ENCODE results near the gene PLSCR2. TPM values are rescaled to one million over a fixed set of nuclear protein-coding genes. Genes with fewer than 3 reads are reported as not detected.
"Not testable (repeated sequence)": the region's sequence is repeated elsewhere in the genome, so short reads cannot be mapped to it uniquely, and the experiment has no call there.

Gene PLSCR2
- total and polyA plus RNA-seq, 2 donors from 2014 or later, result 1.4 TPM; not detected in 1

DNA sequence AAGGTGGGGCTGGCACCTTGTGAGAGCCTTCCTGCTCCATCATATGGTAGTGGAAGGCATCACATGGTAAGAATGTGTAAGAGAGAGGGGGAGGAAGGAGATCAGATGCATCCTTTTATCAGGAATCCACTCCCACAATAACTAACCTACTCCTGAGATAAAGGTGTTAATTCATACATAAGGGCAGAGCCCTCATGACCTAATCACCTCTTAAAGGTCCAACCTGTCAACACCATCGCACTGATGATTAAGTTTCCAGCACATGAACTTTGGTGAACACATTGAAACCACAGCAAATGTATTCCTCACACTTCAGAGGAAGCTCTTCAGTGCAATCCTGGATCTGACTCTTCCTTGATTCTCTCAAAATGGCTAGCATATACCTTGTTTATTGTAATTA lies 55.4 kb downstream of the PLSCR2 start:
- H3K27me3 ChIP-seq (ENCODE audit: control insufficient read depth, insufficient read depth, low read length), result no peaks in the 10 kb centered on the region
- DNase-seq (no peak), FAIRE-seq (no peak)
- intact Hi-C loops (cut with DNase I), result no loop called here
- TF ChIP-seq, protein P1, sequence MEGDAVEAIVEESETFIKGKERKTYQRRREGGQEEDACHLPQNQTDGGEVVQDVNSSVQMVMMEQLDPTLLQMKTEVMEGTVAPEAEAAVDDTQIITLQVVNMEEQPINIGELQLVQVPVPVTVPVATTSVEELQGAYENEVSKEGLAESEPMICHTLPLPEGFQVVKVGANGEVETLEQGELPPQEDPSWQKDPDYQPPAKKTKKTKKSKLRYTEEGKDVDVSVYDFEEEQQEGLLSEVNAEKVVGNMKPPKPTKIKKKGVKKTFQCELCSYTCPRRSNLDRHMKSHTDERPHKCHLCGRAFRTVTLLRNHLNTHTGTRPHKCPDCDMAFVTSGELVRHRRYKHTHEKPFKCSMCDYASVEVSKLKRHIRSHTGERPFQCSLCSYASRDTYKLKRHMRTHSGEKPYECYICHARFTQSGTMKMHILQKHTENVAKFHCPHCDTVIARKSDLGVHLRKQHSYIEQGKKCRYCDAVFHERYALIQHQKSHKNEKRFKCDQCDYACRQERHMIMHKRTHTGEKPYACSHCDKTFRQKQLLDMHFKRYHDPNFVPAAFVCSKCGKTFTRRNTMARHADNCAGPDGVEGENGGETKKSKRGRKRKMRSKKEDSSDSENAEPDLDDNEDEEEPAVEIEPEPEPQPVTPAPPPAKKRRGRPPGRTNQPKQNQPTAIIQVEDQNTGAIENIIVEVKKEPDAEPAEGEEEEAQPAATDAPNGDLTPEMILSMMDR (IDR thresholded peaks at IDR 0.05; ENCODE audit: borderline replicate concordance, extremely low read depth, insufficient read depth), result no peak
- H3K27ac ChIP-seq (ENCODE audit: low read depth in 2 of 2, low read length in 2 of 2), result no peak overlapping the region
- H3K36me3 ChIP-seq (ENCODE audit: control insufficient read depth in 2 of 3, insufficient read depth in 3 of 3, low read length in 3 of 3), result no peaks in the 10 kb centered on the region
- no peaks in the 10 kb centered on the region for H3K4me1 ChIP-seq (ENCODE audit: control insufficient read depth in 2 of 3, insufficient read depth in 2 of 3, low read depth in 1 of 3, low read length in 3 of 3)
- H3K9me3 ChIP-seq (ENCODE audit: control insufficient read depth in 2 of 3, insufficient read depth in 1 of 3, low read length in 3 of 3), result peaks cover 0 to 4% (median 4%) of the 10 kb centered on the region in 3 donors
- H3K4me3 ChIP-seq (ENCODE audit: low read length in 3 of 3), result no peak overlapping the region
- H3K9ac ChIP-seq (ENCODE audit: low read length in 3 of 3), result no peak overlapping the region

GRCh38 chr3:146412711-146413110 lies 56.6 kb downstream of the PLSCR2 start:
- H3K27ac ChIP-seq (ENCODE audit: low read depth in 2 of 2, low read length in 2 of 2); intact Hi-C loops (cut with DNase I); FAIRE-seq; H3K4me3 ChIP-seq (ENCODE audit: low read length in 3 of 3); H3K36me3 ChIP-seq (ENCODE audit: control insufficient read depth in 2 of 3, insufficient read depth in 3 of 3, low read length in 3 of 3); H3K9me3 ChIP-seq (ENCODE audit: control insufficient read depth in 2 of 3, insufficient read depth in 1 of 3, low read length in 3 of 3); H3K4me1 ChIP-seq (ENCODE audit: control insufficient read depth in 2 of 3, insufficient read depth in 2 of 3, low read depth in 1 of 3, low read length in 3 of 3); H3K27me3 ChIP-seq (ENCODE audit: control insufficient read depth, insufficient read depth, low read length); H3K9ac ChIP-seq (ENCODE audit: low read length in 3 of 3); DNase-seq: not testable (repeated sequence)

DNA sequence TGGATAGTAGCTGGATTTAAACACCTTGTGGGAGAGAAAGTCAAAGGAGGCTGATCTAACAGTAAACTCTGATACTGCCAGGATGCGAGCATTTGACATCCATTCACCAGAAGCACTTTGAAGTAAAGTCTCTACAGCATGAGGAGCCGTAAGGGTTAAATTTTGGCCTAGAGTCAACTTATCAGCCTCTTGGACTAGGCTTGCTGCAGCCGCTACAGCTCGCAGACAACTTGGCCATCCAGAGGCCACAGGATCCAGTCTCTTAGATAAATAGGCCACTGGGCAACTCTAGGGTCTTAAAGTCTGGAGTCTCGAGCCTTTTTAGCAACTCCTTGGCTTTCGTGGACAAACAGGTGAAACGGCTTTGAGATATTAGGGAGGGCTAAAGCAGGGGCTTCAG lies 61.4 kb downstream of the PLSCR2 start:
- FAIRE-seq (no peak), DNase-seq (no peak)
- H3K9ac ChIP-seq (ENCODE audit: low read length in 3 of 3), result no peak overlapping the region
- intact Hi-C loops (cut with DNase I), result no loop called here
- H3K36me3 ChIP-seq (ENCODE audit: control insufficient read depth in 2 of 3, insufficient read depth in 3 of 3, low read length in 3 of 3), result no peaks in the 10 kb centered on the region
- TF ChIP-seq, protein P1 (IDR thresholded peaks at IDR 0.05; ENCODE audit: borderline replicate concordance, extremely low read depth, insufficient read depth), result no peak
- no peak overlapping the region for H3K4me3 ChIP-seq (ENCODE audit: low read length in 3 of 3)
- no peak overlapping the region for H3K27ac ChIP-seq (ENCODE audit: low read depth in 2 of 2, low read length in 2 of 2)
- peaks cover 0 to 4% (median 4%) of the 10 kb centered on the region in 3 donors for H3K9me3 ChIP-seq (ENCODE audit: control insufficient read depth in 2 of 3, insufficient read depth in 1 of 3, low read length in 3 of 3)
- H3K27me3 ChIP-seq (ENCODE audit: control insufficient read depth, insufficient read depth, low read length), result no peaks in the 10 kb centered on the region
- H3K4me1 ChIP-seq (ENCODE audit: control insufficient read depth in 2 of 3, insufficient read depth in 2 of 3, low read depth in 1 of 3, low read length in 3 of 3), result no peaks in the 10 kb centered on the region

- no peak for DNase-seq
- no peaks in the 10 kb centered on the region for H3K4me1 ChIP-seq (ENCODE audit: control insufficient read depth in 2 of 3, insufficient read depth in 2 of 3, low read depth in 1 of 3, low read length in 3 of 3)
- no peaks in the 10 kb centered on the region for H3K9me3 ChIP-seq (ENCODE audit: control insufficient read depth in 2 of 3, insufficient read depth in 1 of 3, low read length in 3 of 3)
- H3K27me3 ChIP-seq (ENCODE audit: control insufficient read depth, insufficient read depth, low read length), result no peaks in the 10 kb centered on the region
- H3K4me3 ChIP-seq (ENCODE audit: low read length in 3 of 3), result no peak overlapping the region
- TF ChIP-seq, protein P1 (IDR thresholded peaks at IDR 0.05; ENCODE audit: borderline replicate concordance, extremely low read depth, insufficient read depth), result no peak
- H3K9ac ChIP-seq (ENCODE audit: low read length in 3 of 3), result no peak overlapping the region
- H3K36me3 ChIP-seq (ENCODE audit: control insufficient read depth in 2 of 3, insufficient read depth in 3 of 3, low read length in 3 of 3), result no peaks in the 10 kb centered on the region
- no peak for FAIRE-seq
- H3K27ac ChIP-seq (ENCODE audit: low read depth in 2 of 2, low read length in 2 of 2), result no peak overlapping the region
- intact Hi-C loops (cut with DNase I), result no loop called here
These were observed 64.9 kb downstream of the PLSCR2 start for GRCh38 chr3:146404436-146404835.
